Breast epithelium (tissue), 4 donors: ENCODE results near the gene NRIP1. TPM values are rescaled to one million over a fixed set of nuclear protein-coding genes. Genes with fewer than 3 reads are reported as not detected.
A peak's percentile ranks its signal among the peaks of the same experiment; 100 is the strongest.

Source experiments
- DNase-seq, 2 donors: peaks; one replicate each; pipeline ENCODE4 v3.0.0-alpha.2; 2019; ENCODE audit warnings: low spot score in 2 of 2
- H3K27ac ChIP-seq, 2 donors: fragments of 200-600 bp; sonication (generic) in 1 of 2; one replicate each; pipeline ENCODE4 v1.5.1; 2016 to 2019; ENCODE audit warnings: mild to moderate bottlenecking in 1 of 2
- H3K27me3 ChIP-seq, 2 donors: fragments of 200-600 bp; sonication (generic) in 1 of 2; one replicate each; pipeline versions ENCODE4 v1.5.1 to v1.6.0; 2017 to 2019; ENCODE audit warnings: control low read depth in 1 of 2, mild to moderate bottlenecking in 1 of 2
- H3K36me3 ChIP-seq: fragments of 200-600 bp; one replicate; pipeline ENCODE4 v1.5.1; 2019
- H3K4me1 ChIP-seq, 2 donors: fragments of 200-600 bp; sonication (generic); one replicate each; pipeline ENCODE4 v1.5.1; 2016 to 2019; ENCODE audit warnings: control low read depth in 1 of 2
- H3K4me3 ChIP-seq, 3 donors: fragments of 200-600 bp; sonication (generic); 1 replicate in 2 of 3; 2 replicates in 1 of 3; pipeline ENCODE4 v1.5.1; 2016 to 2019; ENCODE audit warnings: mild to moderate bottlenecking in 3 of 3, moderate library complexity in 2 of 3
- H3K9me3 ChIP-seq, 2 donors: fragments of 200-600 bp; sonication (generic) in 1 of 2; one replicate each; pipeline ENCODE4 v1.5.1; 2016 to 2019; ENCODE audit warnings: control low read depth in 1 of 2
- CTCF ChIP-seq, 3 donors: fragments of 450-650 bp; IDR thresholded peaks; one replicate each; pipeline ENCODE4 v1.5.1; 2016 to 2017; ENCODE audit warnings: antibody characterized with exemption in 3 of 3, mild to moderate bottlenecking in 3 of 3, moderate library complexity in 3 of 3
- POLR2A ChIP-seq: fragments of 450-650 bp; IDR thresholded peaks from one replicate; pipeline ENCODE4 v1.6.1; 2016; ENCODE audit warnings: antibody characterized with exemption, mild to moderate bottlenecking, moderate library complexity
- POLR2AphosphoS5 ChIP-seq, 3 donors: sonication (generic); formaldehyde crosslinking; IDR thresholded peaks; one replicate each; pipeline ENCODE4 v1.6.1; 2017; ENCODE audit warnings: antibody characterized with exemption in 3 of 3
- intact Hi-C: fragments of 100-400 bp; cut with DNase I; formaldehyde crosslinking; loops from one replicate; pipeline ENCODE4 v1.15.1; 2023; ENCODE audit warnings: low total_unique reads
- total RNA-seq, 3 donors: library from RNA; depleted of rRNA; stranded (reverse); fragments of >200 nt; gene quantifications; one replicate each; pipeline ENCODE4 v1.1.0, GENCODE V29; 2016

Gene NRIP1
- total RNA-seq, 3 donors from 2014 or later: 82.0 to 121 (median 105) TPM

GRCh38 chr21:15071009-15071408 lies 6.2 kb upstream of the NRIP1 start:
- no peaks in the 10 kb centered on the region for H3K36me3 ChIP-seq
- no peaks in the 10 kb centered on the region for H3K4me1 ChIP-seq
- intact Hi-C loops: no loop called here
- H3K27me3 ChIP-seq: no peaks in the 10 kb centered on the region
- no peak for DNase-seq
- no peaks in the 10 kb centered on the region for H3K9me3 ChIP-seq
- TF ChIP-seq POLR2AphosphoS5 (IDR thresholded peaks at IDR 0.05) (no peak), POLR2A (no peak)
- H3K27ac ChIP-seq: no peak overlapping the region
- no peak overlapping the region for H3K4me3 ChIP-seq

GRCh38 chr21:15066123-15066575 lies 1.3 kb upstream of the NRIP1 start:
- H3K9me3 ChIP-seq: no peaks in the 10 kb centered on the region
- no peaks in the 10 kb centered on the region for H3K4me1 ChIP-seq
- no peak for DNase-seq
- H3K36me3 ChIP-seq: no peaks in the 10 kb centered on the region
- no peaks in the 10 kb centered on the region for H3K27me3 ChIP-seq
- H3K27ac ChIP-seq: peak overlapping the region; percentile 97 to 99
- TF ChIP-seq POLR2A: no peak
- no peak for TF ChIP-seq POLR2AphosphoS5 (IDR thresholded peaks at IDR 0.05)
- no peak for TF ChIP-seq CTCF (IDR thresholded peaks at IDR 0.05)
- peak overlapping the region; percentile 82 to 93 (median 83) for H3K4me3 ChIP-seq
- intact Hi-C loops: no loop called here

GRCh38 chr21:15065392-15066122 lies 757 bp upstream of the NRIP1 start:
- intact Hi-C loops: no loop called here
- Histone ChIP-seq H3K4me3 (peak overlapping the region; percentile 82 to 93 (median 83)), H3K4me1 (no peaks in the 10 kb centered on the region), H3K27ac (peak overlapping the region; percentile 97 to 99), H3K36me3 (no peaks in the 10 kb centered on the region), H3K27me3 (no peaks in the 10 kb centered on the region), H3K9me3 (no peaks in the 10 kb centered on the region)
- TF ChIP-seq POLR2AphosphoS5 (IDR thresholded peaks at IDR 0.05) (peak; percentile 56 to 77 (median 61)), CTCF (IDR thresholded peaks at IDR 0.05) (no peak)
- DNase-seq: peak; percentile 63 to 64

- Histone ChIP-seq H3K4me3 (peak overlapping the region; percentile 82 to 93 (median 83)), H3K9me3 (no peaks in the 10 kb centered on the region), H3K4me1 (no peaks in the 10 kb centered on the region), H3K36me3 (no peaks in the 10 kb centered on the region), H3K27ac (peak overlapping the region; percentile 97 to 99), H3K27me3 (no peaks in the 10 kb centered on the region)
- peak; percentile 30 to 64 for DNase-seq
- no peak for TF ChIP-seq CTCF (IDR thresholded peaks at IDR 0.05)
- TF ChIP-seq POLR2A: no peak
- TF ChIP-seq POLR2AphosphoS5 (IDR thresholded peaks at IDR 0.05): no peak
- intact Hi-C loops: no loop called here
Observed at GRCh38 chr21:15063814-15064575, 805 bp downstream of the NRIP1 start.

GRCh38 chr21:15063081-15063813 lies 1.6 kb downstream of the NRIP1 start:
- Histone ChIP-seq H3K9me3 (no peaks in the 10 kb centered on the region), H3K4me1 (no peaks in the 10 kb centered on the region), H3K27ac (peak overlapping the region; percentile 97 to 99), H3K4me3 (peak overlapping the region; percentile 82 to 93 (median 83)), H3K36me3 (no peaks in the 10 kb centered on the region), H3K27me3 (no peaks in the 10 kb centered on the region)
- intact Hi-C loops: no loop called here
- DNase-seq: no peak
- TF ChIP-seq POLR2A (no peak), CTCF (IDR thresholded peaks at IDR 0.05) (no peak), POLR2AphosphoS5 (IDR thresholded peaks at IDR 0.05) (no peak)
